GM12892 (cell line): Measurements from ENCODE around the gene SIRT2.

Experiments used
- POLR2AphosphoS5 ChIP-seq: IDR thresholded peaks from 2 replicates; pipeline ENCODE4 v1.6.1; 2011; ENCODE audit warnings: low read depth, low read length, control low read depth
- TAF1 ChIP-seq: IDR thresholded peaks from 2 replicates; pipeline ENCODE4 v1.6.1; 2011; ENCODE audit warnings: low read depth, mild to moderate bottlenecking, control low read depth, low read length, borderline replicate concordance

- TF ChIP-seq POLR2AphosphoS5 (no peak), TAF1 (no peak)
Observed at GRCh38 chr19:38833092-38833425, 66.4 kb downstream of the SIRT2 start.
